ENCODE data around the gene KLHL29. TPM values are rescaled to one million over a fixed set of nuclear protein-coding genes. Genes with fewer than 3 reads are reported as not detected.

The KLHL29 gene
- total RNA-seq, 1 experiment from 2014 or later = 7.7 TPM

- TF ChIP-seq SIN3A (IDR thresholded peaks at IDR 0.05; ENCODE audit: borderline replicate concordance, insufficient read depth, low read depth, low read length) (no peak), POLR2AphosphoS5 (IDR thresholded peaks at IDR 0.05; ENCODE audit: low read depth, low read length) (no peak), TCF7L2 (IDR thresholded peaks at IDR 0.05; ENCODE audit: low read depth, low read length) (no peak), REST (IDR thresholded peaks at IDR 0.05; ENCODE audit: insufficient read depth in 1 of 2, low read depth in 2 of 2, low read length in 1 of 2) (no peak)
- TF ChIP-seq, protein P1, sequence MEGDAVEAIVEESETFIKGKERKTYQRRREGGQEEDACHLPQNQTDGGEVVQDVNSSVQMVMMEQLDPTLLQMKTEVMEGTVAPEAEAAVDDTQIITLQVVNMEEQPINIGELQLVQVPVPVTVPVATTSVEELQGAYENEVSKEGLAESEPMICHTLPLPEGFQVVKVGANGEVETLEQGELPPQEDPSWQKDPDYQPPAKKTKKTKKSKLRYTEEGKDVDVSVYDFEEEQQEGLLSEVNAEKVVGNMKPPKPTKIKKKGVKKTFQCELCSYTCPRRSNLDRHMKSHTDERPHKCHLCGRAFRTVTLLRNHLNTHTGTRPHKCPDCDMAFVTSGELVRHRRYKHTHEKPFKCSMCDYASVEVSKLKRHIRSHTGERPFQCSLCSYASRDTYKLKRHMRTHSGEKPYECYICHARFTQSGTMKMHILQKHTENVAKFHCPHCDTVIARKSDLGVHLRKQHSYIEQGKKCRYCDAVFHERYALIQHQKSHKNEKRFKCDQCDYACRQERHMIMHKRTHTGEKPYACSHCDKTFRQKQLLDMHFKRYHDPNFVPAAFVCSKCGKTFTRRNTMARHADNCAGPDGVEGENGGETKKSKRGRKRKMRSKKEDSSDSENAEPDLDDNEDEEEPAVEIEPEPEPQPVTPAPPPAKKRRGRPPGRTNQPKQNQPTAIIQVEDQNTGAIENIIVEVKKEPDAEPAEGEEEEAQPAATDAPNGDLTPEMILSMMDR (IDR thresholded peaks at IDR 0.05) = no peak
- intact Hi-C loops (cut with micrococcal nuclease; ENCODE audit: unreplicated experiment) (no loop called here), in situ Hi-C loops (cut with HindIII; ENCODE audit: low pct_unique_long_range_greater_than_20kb, low sequenced_read_pairs) (no loop called here)
- H3K4me3 ChIP-seq (ENCODE audit: low read depth in 2 of 2, low read length in 2 of 2) = no peak overlapping the region
- BruUV-seq (replicated peaks) = no TSS peak
- H3K27ac ChIP-seq (ENCODE audit: low read length) = no peak overlapping the region
- no peaks in the 10 kb centered on the region for H3K9me3 ChIP-seq (ENCODE audit: control insufficient read depth, insufficient read depth, low read depth, low read length)
- ATAC-seq = no peak
- no peak for DNase-seq (ENCODE audit: low read depth, low spot score)
- ChIA-PET POLR2A (no interaction called here), CTCF (no interaction called here)
- no peaks in the 10 kb centered on the region for H3K27me3 ChIP-seq (ENCODE audit: control insufficient read depth, insufficient read depth, low read length)
- no peaks in the 10 kb centered on the region for H3K4me1 ChIP-seq (ENCODE audit: control insufficient read depth, insufficient read depth, low read length)
- H3K36me3 ChIP-seq (ENCODE audit: control insufficient read depth, insufficient read depth, low read length) = no peaks in the 10 kb centered on the region
Observed at GRCh38 chr2:23628926-23629771, 244.2 kb downstream of the KLHL29 start.

GRCh38 chr2:23629772-23630480 lies 244.9 kb downstream of the KLHL29 start:
- TF ChIP-seq, protein P1 (IDR thresholded peaks at IDR 0.05) = no peak
- Histone ChIP-seq H3K9me3 (ENCODE audit: control insufficient read depth, insufficient read depth, low read depth, low read length) (no peaks in the 10 kb centered on the region), H3K36me3 (ENCODE audit: control insufficient read depth, insufficient read depth, low read length) (no peaks in the 10 kb centered on the region), H3K4me1 (ENCODE audit: control insufficient read depth, insufficient read depth, low read length) (no peaks in the 10 kb centered on the region), H3K27ac (ENCODE audit: low read length) (no peak overlapping the region), H3K4me3 (ENCODE audit: low read depth in 2 of 2, low read length in 2 of 2) (no peak overlapping the region), H3K27me3 (ENCODE audit: control insufficient read depth, insufficient read depth, low read length) (no peaks in the 10 kb centered on the region)
- intact Hi-C loops (cut with micrococcal nuclease; ENCODE audit: unreplicated experiment) = no loop called here
- DNase-seq (ENCODE audit: low read depth, low spot score) = no peak
- ChIA-PET POLR2A (no interaction called here), CTCF (no interaction called here)
- in situ Hi-C loops (cut with HindIII; ENCODE audit: low pct_unique_long_range_greater_than_20kb, low sequenced_read_pairs) = no loop called here
- no peak for ATAC-seq
- BruUV-seq (replicated peaks) = no TSS peak

All from Panc1 (cell line).